Uterus (tissue), 2 donors: ENCODE measurements around the gene CCDC85B.

Experiments used
- POLR2A ChIP-seq, 2 donors: fragments of 450-650 bp; IDR thresholded peaks; one replicate each; pipeline ENCODE4 v1.6.1; 2016; ENCODE audit warnings: antibody characterized with exemption in 2 of 2, mild to moderate bottlenecking in 1 of 2, moderate library complexity in 1 of 2
- TF ChIP-seq, protein P1 (sequence below), 4 experiments: fragments of 200-600 bp in 2 of 4; fragments of 450-650 bp in 2 of 4; sonication (generic) in 2 of 4; IDR thresholded peaks; one replicate each; pipeline ENCODE4 v1.5.1; 2016 to 2019; ENCODE audit warnings: antibody characterized with exemption in 4 of 4, mild to moderate bottlenecking in 2 of 4, moderate library complexity in 1 of 4

DNA sequence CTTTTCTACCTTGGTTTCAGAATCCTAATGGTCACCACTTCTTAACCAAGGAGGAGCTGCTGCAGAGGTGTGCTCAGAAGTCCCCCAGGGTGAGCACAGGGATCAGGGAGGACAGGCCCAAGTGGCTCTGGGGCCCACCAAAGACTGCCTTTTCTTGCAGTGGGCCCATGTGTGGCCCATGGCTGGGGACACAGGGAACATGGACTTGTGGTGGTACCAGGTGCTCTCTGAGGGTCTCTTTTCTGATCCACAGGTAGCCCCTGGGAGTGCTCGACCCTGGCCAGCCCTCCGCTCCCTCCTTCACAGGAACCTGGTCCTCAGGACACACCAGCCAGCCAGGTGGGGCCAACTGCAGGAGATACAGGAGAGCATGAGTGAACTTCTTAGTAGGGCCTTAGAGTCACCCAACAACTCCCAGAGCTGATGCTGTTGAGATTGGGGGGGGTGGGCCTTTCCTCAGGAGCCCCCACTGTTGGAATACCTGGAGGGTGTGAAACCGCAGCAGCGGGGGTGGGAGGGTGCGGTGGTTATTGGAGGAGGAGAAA, 28.2 kb upstream of the CCDC85B start:
- TF ChIP-seq, protein P1, sequence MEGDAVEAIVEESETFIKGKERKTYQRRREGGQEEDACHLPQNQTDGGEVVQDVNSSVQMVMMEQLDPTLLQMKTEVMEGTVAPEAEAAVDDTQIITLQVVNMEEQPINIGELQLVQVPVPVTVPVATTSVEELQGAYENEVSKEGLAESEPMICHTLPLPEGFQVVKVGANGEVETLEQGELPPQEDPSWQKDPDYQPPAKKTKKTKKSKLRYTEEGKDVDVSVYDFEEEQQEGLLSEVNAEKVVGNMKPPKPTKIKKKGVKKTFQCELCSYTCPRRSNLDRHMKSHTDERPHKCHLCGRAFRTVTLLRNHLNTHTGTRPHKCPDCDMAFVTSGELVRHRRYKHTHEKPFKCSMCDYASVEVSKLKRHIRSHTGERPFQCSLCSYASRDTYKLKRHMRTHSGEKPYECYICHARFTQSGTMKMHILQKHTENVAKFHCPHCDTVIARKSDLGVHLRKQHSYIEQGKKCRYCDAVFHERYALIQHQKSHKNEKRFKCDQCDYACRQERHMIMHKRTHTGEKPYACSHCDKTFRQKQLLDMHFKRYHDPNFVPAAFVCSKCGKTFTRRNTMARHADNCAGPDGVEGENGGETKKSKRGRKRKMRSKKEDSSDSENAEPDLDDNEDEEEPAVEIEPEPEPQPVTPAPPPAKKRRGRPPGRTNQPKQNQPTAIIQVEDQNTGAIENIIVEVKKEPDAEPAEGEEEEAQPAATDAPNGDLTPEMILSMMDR (IDR thresholded peaks at IDR 0.05) = no peak
- no peak for TF ChIP-seq POLR2A (IDR thresholded peaks at IDR 0.05)
